ENCODE measurements around the gene GNAI2.
"Not testable (repeated sequence)": the region's sequence is repeated elsewhere in the genome, so short reads cannot be mapped to it uniquely, and the experiment has no call there.

The GNAI2 gene

DNA sequence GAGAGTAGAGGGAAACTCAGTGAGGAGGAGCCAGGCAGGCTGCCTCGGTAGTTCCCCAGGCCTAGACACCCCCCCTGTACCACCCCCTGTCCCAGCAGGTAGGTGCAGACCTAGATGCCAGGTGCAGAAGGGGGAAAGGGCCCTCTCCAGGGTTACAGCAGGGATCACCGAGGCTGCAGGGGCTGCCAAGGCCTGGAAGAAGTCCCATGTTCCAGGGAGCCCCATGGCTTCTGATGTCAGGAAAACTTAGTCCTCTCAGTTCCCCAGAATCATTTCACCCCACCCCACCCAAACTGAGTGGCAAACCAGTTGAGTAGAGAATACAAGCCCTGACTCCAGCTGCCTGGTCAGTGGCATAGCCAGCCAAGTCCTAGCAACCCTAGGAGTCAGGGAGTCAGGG lies 25.5 kb downstream of the GNAI2 start:
- no peak for ATAC-seq
- TF ChIP-seq, protein P1, sequence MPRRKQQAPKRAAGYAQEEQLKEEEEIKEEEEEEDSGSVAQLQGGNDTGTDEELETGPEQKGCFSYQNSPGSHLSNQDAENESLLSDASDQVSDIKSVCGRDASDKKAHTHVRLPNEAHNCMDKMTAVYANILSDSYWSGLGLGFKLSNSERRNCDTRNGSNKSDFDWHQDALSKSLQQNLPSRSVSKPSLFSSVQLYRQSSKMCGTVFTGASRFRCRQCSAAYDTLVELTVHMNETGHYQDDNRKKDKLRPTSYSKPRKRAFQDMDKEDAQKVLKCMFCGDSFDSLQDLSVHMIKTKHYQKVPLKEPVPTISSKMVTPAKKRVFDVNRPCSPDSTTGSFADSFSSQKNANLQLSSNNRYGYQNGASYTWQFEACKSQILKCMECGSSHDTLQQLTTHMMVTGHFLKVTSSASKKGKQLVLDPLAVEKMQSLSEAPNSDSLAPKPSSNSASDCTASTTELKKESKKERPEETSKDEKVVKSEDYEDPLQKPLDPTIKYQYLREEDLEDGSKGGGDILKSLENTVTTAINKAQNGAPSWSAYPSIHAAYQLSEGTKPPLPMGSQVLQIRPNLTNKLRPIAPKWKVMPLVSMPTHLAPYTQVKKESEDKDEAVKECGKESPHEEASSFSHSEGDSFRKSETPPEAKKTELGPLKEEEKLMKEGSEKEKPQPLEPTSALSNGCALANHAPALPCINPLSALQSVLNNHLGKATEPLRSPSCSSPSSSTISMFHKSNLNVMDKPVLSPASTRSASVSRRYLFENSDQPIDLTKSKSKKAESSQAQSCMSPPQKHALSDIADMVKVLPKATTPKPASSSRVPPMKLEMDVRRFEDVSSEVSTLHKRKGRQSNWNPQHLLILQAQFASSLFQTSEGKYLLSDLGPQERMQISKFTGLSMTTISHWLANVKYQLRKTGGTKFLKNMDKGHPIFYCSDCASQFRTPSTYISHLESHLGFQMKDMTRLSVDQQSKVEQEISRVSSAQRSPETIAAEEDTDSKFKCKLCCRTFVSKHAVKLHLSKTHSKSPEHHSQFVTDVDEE (CRISPR knock-in tag; IDR thresholded peaks at IDR 0.05): no peak
- TF ChIP-seq TOX (CRISPR knock-in tag; IDR thresholded peaks at IDR 0.05; ENCODE audit: borderline replicate concordance) (no peak), ZNF70 (CRISPR knock-in tag; IDR thresholded peaks at IDR 0.05) (no peak)
- TF ChIP-seq, protein P2, sequence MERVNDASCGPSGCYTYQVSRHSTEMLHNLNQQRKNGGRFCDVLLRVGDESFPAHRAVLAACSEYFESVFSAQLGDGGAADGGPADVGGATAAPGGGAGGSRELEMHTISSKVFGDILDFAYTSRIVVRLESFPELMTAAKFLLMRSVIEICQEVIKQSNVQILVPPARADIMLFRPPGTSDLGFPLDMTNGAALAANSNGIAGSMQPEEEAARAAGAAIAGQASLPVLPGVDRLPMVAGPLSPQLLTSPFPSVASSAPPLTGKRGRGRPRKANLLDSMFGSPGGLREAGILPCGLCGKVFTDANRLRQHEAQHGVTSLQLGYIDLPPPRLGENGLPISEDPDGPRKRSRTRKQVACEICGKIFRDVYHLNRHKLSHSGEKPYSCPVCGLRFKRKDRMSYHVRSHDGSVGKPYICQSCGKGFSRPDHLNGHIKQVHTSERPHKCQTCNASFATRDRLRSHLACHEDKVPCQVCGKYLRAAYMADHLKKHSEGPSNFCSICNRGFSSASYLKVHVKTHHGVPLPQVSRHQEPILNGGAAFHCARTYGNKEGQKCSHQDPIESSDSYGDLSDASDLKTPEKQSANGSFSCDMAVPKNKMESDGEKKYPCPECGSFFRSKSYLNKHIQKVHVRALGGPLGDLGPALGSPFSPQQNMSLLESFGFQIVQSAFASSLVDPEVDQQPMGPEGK (CRISPR knock-in tag; IDR thresholded peaks at IDR 0.05; ENCODE audit: borderline replicate concordance): no peak
- TF ChIP-seq, protein P3, sequence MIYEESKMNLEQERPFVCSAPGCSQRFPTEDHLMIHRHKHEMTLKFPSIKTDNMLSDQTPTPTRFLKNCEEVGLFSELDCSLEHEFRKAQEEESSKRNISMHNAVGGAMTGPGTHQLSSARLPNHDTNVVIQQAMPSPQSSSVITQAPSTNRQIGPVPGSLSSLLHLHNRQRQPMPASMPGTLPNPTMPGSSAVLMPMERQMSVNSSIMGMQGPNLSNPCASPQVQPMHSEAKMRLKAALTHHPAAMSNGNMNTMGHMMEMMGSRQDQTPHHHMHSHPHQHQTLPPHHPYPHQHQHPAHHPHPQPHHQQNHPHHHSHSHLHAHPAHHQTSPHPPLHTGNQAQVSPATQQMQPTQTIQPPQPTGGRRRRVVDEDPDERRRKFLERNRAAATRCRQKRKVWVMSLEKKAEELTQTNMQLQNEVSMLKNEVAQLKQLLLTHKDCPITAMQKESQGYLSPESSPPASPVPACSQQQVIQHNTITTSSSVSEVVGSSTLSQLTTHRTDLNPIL (CRISPR knock-in tag; IDR thresholded peaks at IDR 0.05; ENCODE audit: low read depth): no peak

DNA sequence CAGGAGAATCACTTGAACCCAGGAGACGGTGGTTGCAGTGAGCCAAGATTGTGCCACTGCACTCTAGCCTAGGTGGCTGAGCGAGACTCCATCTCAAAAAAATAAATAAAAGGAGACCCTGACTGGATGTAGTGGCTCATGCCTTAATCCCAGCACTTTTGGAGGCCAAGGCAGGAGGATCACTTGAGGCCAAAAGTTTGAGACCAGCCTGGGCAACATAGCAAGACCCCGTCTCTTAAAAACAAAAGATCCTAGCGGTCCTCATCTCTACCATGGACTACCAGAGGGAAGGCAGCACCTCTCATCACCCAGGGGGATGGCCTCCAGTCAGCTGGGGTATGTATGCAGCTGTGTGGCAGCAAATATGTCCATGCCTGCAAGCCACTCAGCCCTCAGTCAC lies 26.2 kb downstream of the GNAI2 start:
- ATAC-seq: not testable (repeated sequence)

DNA sequence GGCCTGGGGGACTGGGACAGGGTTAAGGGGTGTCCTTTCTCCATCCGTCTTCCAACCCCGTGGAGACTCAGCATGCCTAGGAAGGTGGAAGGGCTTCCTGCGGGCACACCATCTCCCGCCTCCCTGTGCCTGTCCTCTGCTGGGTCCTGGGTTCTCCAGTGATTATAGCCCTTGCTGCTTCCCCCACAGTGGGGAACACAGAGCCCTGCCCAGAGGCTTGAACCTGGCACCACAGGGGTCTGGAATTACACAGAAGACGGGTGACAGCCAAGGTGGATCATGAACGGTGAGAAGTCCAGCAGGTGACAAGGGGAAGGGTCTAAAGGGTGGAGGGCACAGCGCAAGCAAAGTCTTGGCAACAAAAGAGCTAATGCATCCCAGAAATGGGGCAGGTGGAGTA lies 26.8 kb downstream of the GNAI2 start:
- ATAC-seq: no peak
- TF ChIP-seq GLIS3 (CRISPR knock-in tag; IDR thresholded peaks at IDR 0.05) (no peak), ZNF70 (CRISPR knock-in tag; IDR thresholded peaks at IDR 0.05) (no peak), TOX (CRISPR knock-in tag; IDR thresholded peaks at IDR 0.05; ENCODE audit: borderline replicate concordance) (no peak), ZC3H10 (CRISPR knock-in tag; IDR thresholded peaks at IDR 0.05) (no peak), SNAI2 (CRISPR knock-in tag; IDR thresholded peaks at IDR 0.05) (no peak), OSR1 (CRISPR knock-in tag; IDR thresholded peaks at IDR 0.05) (no peak), ARNTL (CRISPR knock-in tag; IDR thresholded peaks at IDR 0.05; ENCODE audit: borderline replicate concordance, low read depth) (no peak), PPARA (CRISPR knock-in tag; IDR thresholded peaks at IDR 0.05; ENCODE audit: borderline replicate concordance) (no peak), ZNF8 (CRISPR knock-in tag; IDR thresholded peaks at IDR 0.05) (no peak), ISL1 (CRISPR knock-in tag; IDR thresholded peaks at IDR 0.05) (no peak), ZFP3 (CRISPR knock-in tag; IDR thresholded peaks at IDR 0.05) (no peak)
- TF ChIP-seq, protein P2 (CRISPR knock-in tag; IDR thresholded peaks at IDR 0.05; ENCODE audit: borderline replicate concordance): no peak
- TF ChIP-seq, protein P4, sequence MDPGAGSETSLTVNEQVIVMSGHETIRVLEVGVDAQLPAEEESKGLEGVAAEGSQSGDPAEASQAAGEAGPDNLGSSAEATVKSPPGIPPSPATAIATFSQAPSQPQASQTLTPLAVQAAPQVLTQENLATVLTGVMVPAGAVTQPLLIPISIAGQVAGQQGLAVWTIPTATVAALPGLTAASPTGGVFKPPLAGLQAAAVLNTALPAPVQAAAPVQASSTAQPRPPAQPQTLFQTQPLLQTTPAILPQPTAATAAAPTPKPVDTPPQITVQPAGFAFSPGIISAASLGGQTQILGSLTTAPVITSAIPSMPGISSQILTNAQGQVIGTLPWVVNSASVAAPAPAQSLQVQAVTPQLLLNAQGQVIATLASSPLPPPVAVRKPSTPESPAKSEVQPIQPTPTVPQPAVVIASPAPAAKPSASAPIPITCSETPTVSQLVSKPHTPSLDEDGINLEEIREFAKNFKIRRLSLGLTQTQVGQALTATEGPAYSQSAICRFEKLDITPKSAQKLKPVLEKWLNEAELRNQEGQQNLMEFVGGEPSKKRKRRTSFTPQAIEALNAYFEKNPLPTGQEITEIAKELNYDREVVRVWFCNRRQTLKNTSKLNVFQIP (CRISPR knock-in tag; IDR thresholded peaks at IDR 0.05; ENCODE audit: borderline replicate concordance, low read depth): no peak
- TF ChIP-seq, protein P5, sequence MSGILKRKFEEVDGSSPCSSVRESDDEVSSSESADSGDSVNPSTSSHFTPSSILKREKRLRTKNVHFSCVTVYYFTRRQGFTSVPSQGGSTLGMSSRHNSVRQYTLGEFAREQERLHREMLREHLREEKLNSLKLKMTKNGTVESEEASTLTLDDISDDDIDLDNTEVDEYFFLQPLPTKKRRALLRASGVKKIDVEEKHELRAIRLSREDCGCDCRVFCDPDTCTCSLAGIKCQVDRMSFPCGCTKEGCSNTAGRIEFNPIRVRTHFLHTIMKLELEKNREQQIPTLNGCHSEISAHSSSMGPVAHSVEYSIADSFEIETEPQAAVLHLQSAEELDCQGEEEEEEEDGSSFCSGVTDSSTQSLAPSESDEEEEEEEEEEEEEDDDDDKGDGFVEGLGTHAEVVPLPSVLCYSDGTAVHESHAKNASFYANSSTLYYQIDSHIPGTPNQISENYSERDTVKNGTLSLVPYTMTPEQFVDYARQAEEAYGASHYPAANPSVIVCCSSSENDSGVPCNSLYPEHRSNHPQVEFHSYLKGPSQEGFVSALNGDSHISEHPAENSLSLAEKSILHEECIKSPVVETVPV (CRISPR knock-in tag; IDR thresholded peaks at IDR 0.05): no peak

Measured in SK-N-SH treated with all-trans-retinoic acid at 6 μM for 48 hours (cell line).